ENCODE data around the gene OBSCN. TPM values are rescaled to one million over a fixed set of nuclear protein-coding genes. Genes with fewer than 3 reads are reported as not detected.

OBSCN gene
- total RNA-seq, 1 experiment from 2014 or later = 33.3 TPM

GRCh38 chr1:228337031-228337564 lies 129.3 kb downstream of the OBSCN start:
- Histone ChIP-seq H3K14ac (ENCODE audit: insufficient read depth, low read length) (no peak overlapping the region), H2BK20ac (ENCODE audit: low read depth, low read length, poor library complexity, severe bottlenecking) (no peak overlapping the region), H4K91ac (ENCODE audit: insufficient read length, low read depth, low read length) (no peak overlapping the region), H2AFZ (ENCODE audit: low read length) (no peak overlapping the region), H2BK120ac (ENCODE audit: low read depth, low read length, poor library complexity, severe bottlenecking) (no peak overlapping the region), H4K20me1 (ENCODE audit: control insufficient read depth, insufficient read depth, insufficient read length) (no peaks in the 10 kb centered on the region), H3K4me2 (ENCODE audit: insufficient read depth, insufficient read length, low read length) (no peak overlapping the region), H3K27ac (ENCODE audit: insufficient read length, low read depth, low read length) (no peak overlapping the region), H3K9me3 (ENCODE audit: control insufficient read depth, low read depth, low read length) (no peaks in the 10 kb centered on the region), H4K5ac (ENCODE audit: insufficient read length, low read depth, low read length) (no peak overlapping the region), H2BK15ac (ENCODE audit: low read depth, low read length) (no peak overlapping the region), H3T11ph (ENCODE audit: low read length) (no peak overlapping the region), H2BK5ac (ENCODE audit: insufficient read length, low read length) (no peak overlapping the region), H3K79me2 (ENCODE audit: insufficient read depth, low read length) (no peaks in the 10 kb centered on the region), H3K18ac (ENCODE audit: insufficient read length, low read depth, low read length) (no peak overlapping the region), H3K56ac (ENCODE audit: insufficient read length, low read depth, low read length) (no peak overlapping the region), H3K23ac (ENCODE audit: insufficient read length, low read depth, low read length) (no peak overlapping the region), H3K9ac (ENCODE audit: extremely low read depth, insufficient read length, low read length) (no peak overlapping the region), H3K4me1 (ENCODE audit: insufficient read depth, low read length) (no peaks in the 10 kb centered on the region), H3K4ac (ENCODE audit: low read depth, low read length) (no peak overlapping the region), H2AK5ac (ENCODE audit: insufficient read length, low read length) (no peak overlapping the region), H3K79me1 (ENCODE audit: insufficient read depth, low read depth, low read length, poor library complexity, severe bottlenecking) (no peaks in the 10 kb centered on the region), H3K27me3 (ENCODE audit: insufficient read depth, low read length) (no peaks in the 10 kb centered on the region), H2BK12ac (ENCODE audit: insufficient read length, low read depth, low read length) (no peak overlapping the region), H4K8ac (replicated peaks; ENCODE audit: insufficient read length, low read depth, low read length) (no peak overlapping the region), H3K23me2 (ENCODE audit: insufficient read length, low read depth, low read length, poor library complexity, severe bottlenecking) (no peaks in the 10 kb centered on the region)
- no peak overlapping the region for H3K4me3 Mint-ChIP-seq
- TF ChIP-seq, protein P1, sequence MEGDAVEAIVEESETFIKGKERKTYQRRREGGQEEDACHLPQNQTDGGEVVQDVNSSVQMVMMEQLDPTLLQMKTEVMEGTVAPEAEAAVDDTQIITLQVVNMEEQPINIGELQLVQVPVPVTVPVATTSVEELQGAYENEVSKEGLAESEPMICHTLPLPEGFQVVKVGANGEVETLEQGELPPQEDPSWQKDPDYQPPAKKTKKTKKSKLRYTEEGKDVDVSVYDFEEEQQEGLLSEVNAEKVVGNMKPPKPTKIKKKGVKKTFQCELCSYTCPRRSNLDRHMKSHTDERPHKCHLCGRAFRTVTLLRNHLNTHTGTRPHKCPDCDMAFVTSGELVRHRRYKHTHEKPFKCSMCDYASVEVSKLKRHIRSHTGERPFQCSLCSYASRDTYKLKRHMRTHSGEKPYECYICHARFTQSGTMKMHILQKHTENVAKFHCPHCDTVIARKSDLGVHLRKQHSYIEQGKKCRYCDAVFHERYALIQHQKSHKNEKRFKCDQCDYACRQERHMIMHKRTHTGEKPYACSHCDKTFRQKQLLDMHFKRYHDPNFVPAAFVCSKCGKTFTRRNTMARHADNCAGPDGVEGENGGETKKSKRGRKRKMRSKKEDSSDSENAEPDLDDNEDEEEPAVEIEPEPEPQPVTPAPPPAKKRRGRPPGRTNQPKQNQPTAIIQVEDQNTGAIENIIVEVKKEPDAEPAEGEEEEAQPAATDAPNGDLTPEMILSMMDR (conservative IDR thresholded peaks at IDR 0.05) = no peak
- H3K27me3 Mint-ChIP-seq (ENCODE audit: low read depth) = no peaks in the 10 kb centered on the region
- no peak for DNase-seq
- no peaks in the 10 kb centered on the region for H3K9me3 Mint-ChIP-seq
- H3K4me1 Mint-ChIP-seq = no peaks in the 10 kb centered on the region
- peaks cover 4 to 23% (median 16%) of the 10 kb centered on the region in 3 experiments; a peak in 6 of 7 replicates for H3K36me3 Mint-ChIP-seq (ENCODE audit: insufficient read depth in 1 of 3, low read depth in 3 of 3)
- no peak overlapping the region for H3K27ac Mint-ChIP-seq
- no CpG with 5 or more reads among the region's 15 CpGs for WGBS (ENCODE audit: extremely low coverage, insufficient read length, low lambda C conversion rate)

Measured in H9 (cell line).